Activated T-helper 17 cell treated with anti-CD3 and anti-CD28 coated beads, Interleukin-2, amount 50 U/mL, for 72 hours (primary cell): ENCODE data around the gene DCPS. TPM values are rescaled to one million over a fixed set of nuclear protein-coding genes. Genes with fewer than 3 reads are reported as not detected.
"Not testable (repeated sequence)": the region's sequence is repeated elsewhere in the genome, so short reads cannot be mapped to it uniquely, and the experiment has no call there.

Experiments
- ATAC-seq: fragments of 150-1000 bp; cut with Tn5 transposase; replicated peaks from 2 replicates; pipeline ENCODE4 v1.10.0; 2021; ENCODE audit warnings: mild to moderate bottlenecking, moderate library complexity
- H3K27ac Mint-ChIP-seq: one replicate; pipeline ENCODE4 v1.8.0; 2022; ENCODE audit warnings: mixed read lengths
- H3K27me3 Mint-ChIP-seq: one replicate; pipeline ENCODE4 v1.8.0; 2022; ENCODE audit warnings: mixed read lengths
- H3K36me3 Mint-ChIP-seq: one replicate; pipeline ENCODE4 v1.8.0; 2022; ENCODE audit warnings: low read depth, mild to moderate bottlenecking, mixed read lengths
- H3K4me1 Mint-ChIP-seq: one replicate; pipeline ENCODE4 v1.8.0; 2022; ENCODE audit warnings: mixed read lengths
- H3K4me3 Mint-ChIP-seq: one replicate; pipeline ENCODE4 v1.8.0; 2022; ENCODE audit warnings: mild to moderate bottlenecking, mixed read lengths
- H3K9me3 Mint-ChIP-seq: one replicate; pipeline ENCODE4 v1.8.0; 2022; ENCODE audit warnings: mixed read lengths
- total RNA-seq, 2 donors: library from RNA; stranded (reverse); gene quantifications; one replicate each; pipeline ENCODE4 v1.2.3, GENCODE V29; 2022

Gene DCPS
- total RNA-seq, 2 donors from 2014 or later = 28.1 to 47.5 TPM

GRCh38 chr11:126362879-126363655, 59.2 kb downstream of the DCPS start:
- no peak for ATAC-seq
- Mint-ChIP-seq H3K27me3 (no peaks in the 10 kb centered on the region), H3K36me3 (no peaks in the 10 kb centered on the region), H3K4me3 (no peak overlapping the region), H3K9me3 (no peaks in the 10 kb centered on the region), H3K4me1 (no peaks in the 10 kb centered on the region), H3K27ac (peak overlapping the region; percentile 50)

- no peaks in the 10 kb centered on the region for H3K4me1 Mint-ChIP-seq
Observed at GRCh38 chr11:126363706-126364248, 59.9 kb downstream of the DCPS start.

GRCh38 chr11:126364735-126365134, 60.9 kb downstream of the DCPS start:
- ATAC-seq, H3K27me3 Mint-ChIP-seq, H3K4me3 Mint-ChIP-seq, H3K36me3 Mint-ChIP-seq, H3K9me3 Mint-ChIP-seq, H3K27ac Mint-ChIP-seq, H3K4me1 Mint-ChIP-seq: not testable (repeated sequence)

More at GRCh38 chr11:126363706-126364248, 59.9 kb downstream of the DCPS start:
- Mint-ChIP-seq H3K36me3 (no peaks in the 10 kb centered on the region), H3K27ac (no peak overlapping the region), H3K4me3 (no peak overlapping the region), H3K9me3 (no peaks in the 10 kb centered on the region), H3K27me3 (no peaks in the 10 kb centered on the region)
- ATAC-seq = no peak

GRCh38 chr11:126365508-126365907, 61.6 kb downstream of the DCPS start:
- not testable (repeated sequence) for H3K4me3 Mint-ChIP-seq

GRCh38 chr11:126366064-126366822, 62.4 kb downstream of the DCPS start:
- no peaks in the 10 kb centered on the region for H3K9me3 Mint-ChIP-seq
- no peak overlapping the region for H3K27ac Mint-ChIP-seq
- H3K4me1 Mint-ChIP-seq = no peaks in the 10 kb centered on the region
- no peak overlapping the region for H3K4me3 Mint-ChIP-seq
- no peaks in the 10 kb centered on the region for H3K36me3 Mint-ChIP-seq
- no peaks in the 10 kb centered on the region for H3K27me3 Mint-ChIP-seq
- ATAC-seq = no peak

More at GRCh38 chr11:126365508-126365907, 61.6 kb downstream of the DCPS start:
- not testable (repeated sequence) for H3K36me3 Mint-ChIP-seq, H3K27ac Mint-ChIP-seq, H3K9me3 Mint-ChIP-seq, ATAC-seq, H3K4me1 Mint-ChIP-seq, H3K27me3 Mint-ChIP-seq

GRCh38 chr11:126366823-126367654, 63.2 kb downstream of the DCPS start:
- H3K4me3 Mint-ChIP-seq, ATAC-seq, H3K36me3 Mint-ChIP-seq, H3K4me1 Mint-ChIP-seq, H3K27ac Mint-ChIP-seq, H3K27me3 Mint-ChIP-seq, H3K9me3 Mint-ChIP-seq: not testable (repeated sequence)

GRCh38 chr11:126367806-126368205, 63.9 kb downstream of the DCPS start:
- not testable (repeated sequence) for H3K27ac Mint-ChIP-seq, H3K36me3 Mint-ChIP-seq, H3K9me3 Mint-ChIP-seq, ATAC-seq, H3K4me1 Mint-ChIP-seq, H3K4me3 Mint-ChIP-seq, H3K27me3 Mint-ChIP-seq

- not testable (repeated sequence) for H3K9me3 Mint-ChIP-seq, H3K36me3 Mint-ChIP-seq, ATAC-seq, H3K27me3 Mint-ChIP-seq, H3K4me1 Mint-ChIP-seq, H3K27ac Mint-ChIP-seq, H3K4me3 Mint-ChIP-seq
Observed at GRCh38 chr11:126368336-126369119, 64.7 kb downstream of the DCPS start.

GRCh38 chr11:126370016-126370415, 66.2 kb downstream of the DCPS start:
- no peak for ATAC-seq
- H3K27ac Mint-ChIP-seq = no peak overlapping the region
- H3K36me3 Mint-ChIP-seq = no peaks in the 10 kb centered on the region
- H3K4me1 Mint-ChIP-seq = no peaks in the 10 kb centered on the region
- no peaks in the 10 kb centered on the region for H3K9me3 Mint-ChIP-seq
- no peak overlapping the region for H3K4me3 Mint-ChIP-seq
- H3K27me3 Mint-ChIP-seq = no peaks in the 10 kb centered on the region

GRCh38 chr11:126371595-126371994, 67.7 kb downstream of the DCPS start:
- no peaks in the 10 kb centered on the region for H3K4me1 Mint-ChIP-seq
- no peaks in the 10 kb centered on the region for H3K9me3 Mint-ChIP-seq
- no peaks in the 10 kb centered on the region for H3K36me3 Mint-ChIP-seq
- H3K4me3 Mint-ChIP-seq = no peak overlapping the region
- no peak overlapping the region for H3K27ac Mint-ChIP-seq
- no peaks in the 10 kb centered on the region for H3K27me3 Mint-ChIP-seq
- ATAC-seq = no peak

- H3K9me3 Mint-ChIP-seq, H3K27me3 Mint-ChIP-seq, H3K27ac Mint-ChIP-seq, H3K4me1 Mint-ChIP-seq, ATAC-seq, H3K36me3 Mint-ChIP-seq, H3K4me3 Mint-ChIP-seq: not testable (repeated sequence)
Observed at GRCh38 chr11:126373389-126374066, 69.7 kb downstream of the DCPS start.

GRCh38 chr11:126374562-126375300, 70.9 kb downstream of the DCPS start:
- ATAC-seq, H3K36me3 Mint-ChIP-seq, H3K27me3 Mint-ChIP-seq, H3K4me1 Mint-ChIP-seq, H3K9me3 Mint-ChIP-seq, H3K27ac Mint-ChIP-seq, H3K4me3 Mint-ChIP-seq: not testable (repeated sequence)

GRCh38 chr11:126375726-126376125, 71.9 kb downstream of the DCPS start:
- Mint-ChIP-seq H3K27me3 (no peaks in the 10 kb centered on the region), H3K27ac (no peak overlapping the region), H3K4me3 (no peak overlapping the region), H3K36me3 (no peaks in the 10 kb centered on the region), H3K4me1 (no peaks in the 10 kb centered on the region), H3K9me3 (no peaks in the 10 kb centered on the region)
- no peak for ATAC-seq
